Lung (tissue), 12 donors: ENCODE data around the gene LSAMP. TPM values are rescaled to one million over a fixed set of nuclear protein-coding genes. Genes with fewer than 3 reads are reported as not detected.

Source experiments
- ATAC-seq: fragments of 200-7000 bp; cut with Tn5 transposase; one replicate; pipeline ENCODE4 v1.9.1; 2020; ENCODE audit warnings: moderate number of reproducible peaks; ENCODE audit not compliant: insufficient read depth, low FRiP score
- DNase-seq, 3 donors: peaks; one replicate each; pipeline ENCODE4 v3.0.0-alpha.2; 2013 to 2017
- H3K27ac ChIP-seq, 2 donors: one replicate each; pipeline ENCODE4 v1.5.1; 2013; ENCODE audit warnings: mild to moderate bottlenecking in 2 of 2, moderate library complexity in 2 of 2, control low read depth in 1 of 2, inconsistent platforms in 1 of 2, low read depth in 1 of 2, low read length in 1 of 2
- H3K27me3 ChIP-seq, 3 donors: one replicate each; pipeline ENCODE4 v1.5.1; 2013; ENCODE audit warnings: low read length in 2 of 3; ENCODE audit not compliant: control insufficient read depth in 3 of 3, insufficient read depth in 3 of 3
- H3K36me3 ChIP-seq, 4 donors: one replicate each; pipeline ENCODE4 v1.5.1; 2013; ENCODE audit warnings: low read length in 4 of 4, mild to moderate bottlenecking in 1 of 4, moderate library complexity in 1 of 4; ENCODE audit not compliant: control insufficient read depth in 4 of 4, insufficient read depth in 4 of 4
- H3K4me1 ChIP-seq, 5 donors: one replicate each; pipeline ENCODE4 v1.5.1; 2013; ENCODE audit warnings: low read length in 5 of 5, mild to moderate bottlenecking in 2 of 5, moderate library complexity in 1 of 5; ENCODE audit not compliant: control insufficient read depth in 5 of 5, insufficient read depth in 5 of 5
- H3K4me3 ChIP-seq: one replicate; pipeline ENCODE4 v1.5.1; 2013; ENCODE audit warnings: mild to moderate bottlenecking, control low read depth, moderate library complexity
- H3K9ac ChIP-seq, 2 donors: one replicate each; pipeline ENCODE4 v1.5.1; 2013; ENCODE audit warnings: low read length in 2 of 2, control low read depth in 1 of 2; ENCODE audit not compliant: insufficient read depth in 1 of 2
- H3K9me3 ChIP-seq, 4 donors: one replicate each; pipeline ENCODE4 v1.5.1; 2013; ENCODE audit warnings: low read length in 3 of 4, mild to moderate bottlenecking in 1 of 4, moderate library complexity in 1 of 4; ENCODE audit not compliant: control insufficient read depth in 4 of 4, insufficient read depth in 3 of 4
- WGBS, 2 donors: extraction: QIAGEN DNeasy Blood & Tissue Kit; methylation state at CpG; one replicate each; pipeline ENCODE4 v1.1.7; 2013; 5-methylcytosine and 5-hydroxymethylcytosine counted together
- polyA plus RNA-seq, 2 donors: library from polyadenylated mRNA; stranded (reverse); fragments of 200-250 nt; gene quantifications; one replicate each; pipeline ENCODE4 v1.2.1, GENCODE V29; 2013
- total RNA-seq, 2 donors: library from RNA; depleted of rRNA in 1 of 2; stranded (reverse); fragments of >200 nt in 1 of 2; gene quantifications; one replicate each; pipeline ENCODE4 v1.2.1, GENCODE V29; 2014 to 2021
- TF ChIP-seq, protein P1 (sequence below): IDR thresholded peaks from 2 replicates; pipeline ENCODE4 v1.5.1; 2012; ENCODE audit warnings: mild to moderate bottlenecking; ENCODE audit errors: control extremely low read depth, extremely low read depth
- donor health status: control.
- donor health status: control.
- donor health status: Bipolar disorder and iron deficiency.
- donor health status: healthy.
- donor health status: DM: yes; HTN: yes; CAD: no.

The LSAMP gene
- total and polyA plus RNA-seq, 4 donors: 1.6 to 21.9 (median 9.5) TPM

DNA sequence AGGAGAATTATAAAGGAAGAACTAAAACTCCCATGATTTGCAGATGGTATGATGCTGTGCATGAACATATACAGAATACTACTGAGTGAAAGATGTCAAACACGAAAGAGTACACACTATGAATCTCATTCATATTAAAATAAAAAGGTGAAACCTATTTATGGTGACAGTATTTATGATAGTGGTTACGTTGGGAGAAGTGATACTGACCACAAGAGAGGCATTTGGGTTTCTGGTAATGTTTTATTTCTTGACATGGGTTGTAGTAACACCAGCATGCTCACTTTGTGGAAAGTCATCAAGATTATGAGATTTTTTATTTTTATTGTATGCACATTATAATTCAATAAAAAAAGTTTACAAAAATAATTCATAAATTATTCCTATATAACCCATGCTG, 498.0 kb downstream of the LSAMP start:
- Histone ChIP-seq H3K9ac (no peak overlapping the region), H3K4me3 (no peak overlapping the region), H3K27ac (no peak overlapping the region), H3K36me3 (peaks cover 0 to 1% (median 0%) of the 10 kb centered on the region in 4 donors), H3K4me1 (peaks cover 0 to 6% (median 0%) of the 10 kb centered on the region in 5 donors), H3K27me3 (no peaks in the 10 kb centered on the region), H3K9me3 (no peaks in the 10 kb centered on the region)
- DNase-seq: no peak
- WGBS, 2 donors: 45 to 49% methylated on average over 2 of the region's 2 CpGs
- TF ChIP-seq, protein P1, sequence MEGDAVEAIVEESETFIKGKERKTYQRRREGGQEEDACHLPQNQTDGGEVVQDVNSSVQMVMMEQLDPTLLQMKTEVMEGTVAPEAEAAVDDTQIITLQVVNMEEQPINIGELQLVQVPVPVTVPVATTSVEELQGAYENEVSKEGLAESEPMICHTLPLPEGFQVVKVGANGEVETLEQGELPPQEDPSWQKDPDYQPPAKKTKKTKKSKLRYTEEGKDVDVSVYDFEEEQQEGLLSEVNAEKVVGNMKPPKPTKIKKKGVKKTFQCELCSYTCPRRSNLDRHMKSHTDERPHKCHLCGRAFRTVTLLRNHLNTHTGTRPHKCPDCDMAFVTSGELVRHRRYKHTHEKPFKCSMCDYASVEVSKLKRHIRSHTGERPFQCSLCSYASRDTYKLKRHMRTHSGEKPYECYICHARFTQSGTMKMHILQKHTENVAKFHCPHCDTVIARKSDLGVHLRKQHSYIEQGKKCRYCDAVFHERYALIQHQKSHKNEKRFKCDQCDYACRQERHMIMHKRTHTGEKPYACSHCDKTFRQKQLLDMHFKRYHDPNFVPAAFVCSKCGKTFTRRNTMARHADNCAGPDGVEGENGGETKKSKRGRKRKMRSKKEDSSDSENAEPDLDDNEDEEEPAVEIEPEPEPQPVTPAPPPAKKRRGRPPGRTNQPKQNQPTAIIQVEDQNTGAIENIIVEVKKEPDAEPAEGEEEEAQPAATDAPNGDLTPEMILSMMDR: no peak
- ATAC-seq: no peak

DNA sequence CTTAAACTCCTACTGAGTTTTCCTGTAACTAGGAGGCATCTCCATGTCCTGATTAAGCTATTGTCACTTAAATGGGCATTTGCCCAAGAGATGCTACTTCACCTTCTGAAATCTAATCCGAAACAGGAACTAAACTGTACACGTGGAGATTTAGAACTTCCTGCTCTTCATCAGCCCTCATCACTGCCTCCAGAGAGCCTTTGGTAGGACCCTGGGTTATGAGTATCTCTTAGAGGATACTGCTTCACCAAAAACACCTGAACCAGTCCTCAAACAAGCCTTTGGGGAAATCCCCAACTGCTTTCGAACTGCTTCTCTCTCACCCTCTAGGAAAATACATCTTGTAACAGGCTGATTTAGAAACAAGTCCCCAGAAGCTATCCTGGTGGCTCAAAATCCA, 501.7 kb downstream of the LSAMP start:
- DNase-seq: no peak
- H3K27ac ChIP-seq: no peak overlapping the region
- WGBS, 2 donors: 57% methylated on average over 3 of the region's 3 CpGs
- no peak overlapping the region for H3K4me3 ChIP-seq
- H3K27me3 ChIP-seq: no peaks in the 10 kb centered on the region
- no peaks in the 10 kb centered on the region for H3K36me3 ChIP-seq
- H3K9ac ChIP-seq: no peak overlapping the region
- H3K4me1 ChIP-seq: peaks cover 0 to 6% (median 0%) of the 10 kb centered on the region in 5 donors
- no peak for ATAC-seq
- no peaks in the 10 kb centered on the region for H3K9me3 ChIP-seq
- TF ChIP-seq, protein P1: no peak

DNA sequence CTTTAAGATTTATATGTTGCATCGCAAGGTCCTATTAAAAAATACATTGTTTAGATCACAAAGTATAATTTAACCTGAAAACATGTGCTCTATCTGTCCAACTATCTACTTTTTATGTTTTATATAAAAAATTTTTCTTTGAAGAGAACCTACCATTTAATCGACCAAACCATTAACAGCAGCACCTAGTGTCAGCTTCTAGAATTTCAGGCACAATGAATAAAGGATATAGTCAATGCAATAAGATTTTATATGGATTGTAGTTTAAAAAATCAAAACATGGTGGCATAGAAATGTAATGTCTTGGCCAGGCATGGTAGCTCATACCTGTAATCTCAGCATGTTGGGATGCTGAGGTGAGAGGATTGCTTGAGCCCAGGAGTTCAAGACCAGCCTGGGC, 508.2 kb downstream of the LSAMP start:
- ATAC-seq: no peak
- WGBS, 2 donors: 85 to 89% methylated on average over 2 of the region's 2 CpGs

DNA sequence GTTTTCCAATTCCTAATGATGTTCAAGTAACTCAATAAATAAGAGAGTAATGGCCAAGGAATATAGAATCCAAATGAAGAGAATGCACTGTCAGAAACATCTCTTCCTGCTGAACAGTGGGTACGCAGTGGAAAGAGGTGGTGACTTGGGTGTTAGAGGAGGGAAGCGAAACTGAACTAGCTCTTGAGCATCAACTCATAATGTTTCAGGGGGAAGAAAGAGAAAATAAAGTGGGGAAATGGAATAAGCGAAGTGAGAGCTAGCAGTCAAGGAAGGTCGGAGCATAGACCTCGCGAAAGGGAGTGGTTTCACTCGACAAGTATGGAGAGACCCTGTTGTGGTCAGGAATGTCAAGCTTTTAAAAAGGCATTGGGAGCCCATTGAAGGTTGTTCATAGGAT, 512.5 kb downstream of the LSAMP start:
- Histone ChIP-seq H3K4me1 (peaks cover 0 to 5% (median 0%) of the 10 kb centered on the region in 5 donors), H3K9ac (no peak overlapping the region), H3K9me3 (no peaks in the 10 kb centered on the region), H3K27ac (no peak overlapping the region), H3K4me3 (no peak overlapping the region), H3K27me3 (no peaks in the 10 kb centered on the region), H3K36me3 (no peaks in the 10 kb centered on the region)
- TF ChIP-seq, protein P1: no peak
- DNase-seq (no peak), ATAC-seq (no peak)
- WGBS, 2 donors: 91 to 92% methylated on average over 7 of the region's 7 CpGs

More for the DNA sequence above, 508.2 kb downstream of the LSAMP start:
- no peaks in the 10 kb centered on the region for H3K4me1 ChIP-seq
- no peak overlapping the region for H3K27ac ChIP-seq
- H3K36me3 ChIP-seq: no peaks in the 10 kb centered on the region
- no peak overlapping the region for H3K4me3 ChIP-seq
- H3K27me3 ChIP-seq: no peaks in the 10 kb centered on the region
- TF ChIP-seq, protein P1: no peak
- H3K9me3 ChIP-seq: no peaks in the 10 kb centered on the region
- DNase-seq: no peak
- no peak overlapping the region for H3K9ac ChIP-seq
